Colonic mucosa (tissue), 4 donors: Measurements from ENCODE around the gene ACTN3. TPM values are rescaled to one million over a fixed set of nuclear protein-coding genes. Genes with fewer than 3 reads are reported as not detected.

Source experiments
- DNase-seq: peaks from one replicate; pipeline ENCODE4 v3.0.0-alpha.2; 2020
- H3K27ac ChIP-seq: fragments of 200-600 bp; one replicate; pipeline ENCODE4 v1.8.0; 2021
- H3K27me3 ChIP-seq: fragments of 200-600 bp; one replicate; pipeline ENCODE4 v1.8.0; 2021
- H3K36me3 ChIP-seq: fragments of 200-600 bp; one replicate; pipeline ENCODE4 v1.8.0; 2021
- H3K4me1 ChIP-seq: fragments of 200-600 bp; one replicate; pipeline ENCODE4 v1.8.0; 2021; ENCODE audit warnings: mild to moderate bottlenecking
- H3K4me3 ChIP-seq: fragments of 200-600 bp; one replicate; pipeline ENCODE4 v1.8.0; 2021
- H3K9ac ChIP-seq, 2 donors: one replicate each; pipeline ENCODE4 v1.7.0; 2013; ENCODE audit warnings: control low read depth in 2 of 2, low read depth in 2 of 2, low read length in 2 of 2
- H3K9me3 ChIP-seq: fragments of 200-600 bp; one replicate; pipeline ENCODE4 v1.8.0; 2021
- intact Hi-C: fragments of 100-400 bp; cut with DNase I; formaldehyde crosslinking; loops from one replicate; pipeline ENCODE4 v1.14.1; 2022
- total RNA-seq, 2 donors: library from RNA; stranded (reverse); fragmentation: NEBNext Ultra II Directional in 1 of 2; extraction: Animal tissue kit (Norgen Biotek cat#: 25700) in 1 of 2; gene quantifications; one replicate each; pipeline ENCODE4 v1.2.1, GENCODE V29; 2021
- TF ChIP-seq, protein P1 (sequence below): fragments of 200-600 bp; IDR thresholded peaks from one replicate; pipeline ENCODE4 v1.8.0; 2022; ENCODE audit warnings: antibody characterized with exemption, mild to moderate bottlenecking
- donor health status: healthy.
- donor health status: DM: no; HTN: no; CAD: no.
- donor health status: DM: no; HTN: no; CAD: no.

Gene ACTN3
- total RNA-seq, 2 donors from 2014 or later: 0.11 TPM; not detected in 1

DNA sequence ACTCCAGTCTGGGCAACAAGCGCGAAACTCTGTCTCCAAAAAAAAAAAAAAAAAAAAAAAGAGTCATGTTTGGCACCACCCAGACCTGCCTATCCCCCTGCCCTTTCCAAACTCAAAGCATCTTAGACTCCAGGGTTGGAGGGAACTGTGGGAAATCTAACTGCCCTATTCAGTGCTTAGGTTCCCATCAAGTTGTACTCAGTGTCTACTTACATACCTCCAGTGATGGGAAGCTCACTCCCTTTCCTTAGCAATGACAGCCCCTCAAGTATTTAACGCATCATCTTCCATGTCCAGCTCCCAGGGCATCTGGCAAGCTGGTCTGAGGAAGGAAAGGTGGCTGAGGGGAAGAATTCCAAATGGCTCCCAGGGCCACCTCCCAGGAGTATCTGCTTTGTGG lies 3.0 kb downstream of the ACTN3 start:
- TF ChIP-seq, protein P1, sequence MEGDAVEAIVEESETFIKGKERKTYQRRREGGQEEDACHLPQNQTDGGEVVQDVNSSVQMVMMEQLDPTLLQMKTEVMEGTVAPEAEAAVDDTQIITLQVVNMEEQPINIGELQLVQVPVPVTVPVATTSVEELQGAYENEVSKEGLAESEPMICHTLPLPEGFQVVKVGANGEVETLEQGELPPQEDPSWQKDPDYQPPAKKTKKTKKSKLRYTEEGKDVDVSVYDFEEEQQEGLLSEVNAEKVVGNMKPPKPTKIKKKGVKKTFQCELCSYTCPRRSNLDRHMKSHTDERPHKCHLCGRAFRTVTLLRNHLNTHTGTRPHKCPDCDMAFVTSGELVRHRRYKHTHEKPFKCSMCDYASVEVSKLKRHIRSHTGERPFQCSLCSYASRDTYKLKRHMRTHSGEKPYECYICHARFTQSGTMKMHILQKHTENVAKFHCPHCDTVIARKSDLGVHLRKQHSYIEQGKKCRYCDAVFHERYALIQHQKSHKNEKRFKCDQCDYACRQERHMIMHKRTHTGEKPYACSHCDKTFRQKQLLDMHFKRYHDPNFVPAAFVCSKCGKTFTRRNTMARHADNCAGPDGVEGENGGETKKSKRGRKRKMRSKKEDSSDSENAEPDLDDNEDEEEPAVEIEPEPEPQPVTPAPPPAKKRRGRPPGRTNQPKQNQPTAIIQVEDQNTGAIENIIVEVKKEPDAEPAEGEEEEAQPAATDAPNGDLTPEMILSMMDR: no peak
- DNase-seq: no peak
- no peak overlapping the region for H3K9ac ChIP-seq

DNA sequence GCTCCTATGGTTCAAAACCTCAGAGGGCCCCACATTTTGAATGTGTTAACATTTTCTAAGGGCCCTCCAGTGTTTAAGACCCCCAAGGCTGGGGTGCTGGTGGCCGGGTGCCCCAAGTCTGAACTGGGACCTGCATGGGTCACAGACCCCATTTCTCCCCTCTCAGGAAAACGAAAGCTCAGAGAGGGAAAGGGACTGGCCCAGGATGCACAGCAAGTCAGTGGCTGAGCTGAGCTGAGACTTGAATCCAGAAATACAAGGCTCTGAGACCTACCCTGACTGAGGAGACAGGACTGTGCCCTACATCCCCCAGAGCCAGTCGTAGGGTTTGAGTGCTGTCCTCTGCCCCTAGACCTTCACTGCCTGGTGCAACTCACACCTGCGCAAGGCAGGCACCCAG lies 4.2 kb downstream of the ACTN3 start:
- Histone ChIP-seq H3K9me3 (no peaks in the 10 kb centered on the region), H3K36me3 (no peaks in the 10 kb centered on the region), H3K9ac (no peak overlapping the region), H3K4me3 (no peak overlapping the region), H3K27ac (no peak overlapping the region), H3K4me1 (peaks cover 2% of the 10 kb centered on the region), H3K27me3 (no peaks in the 10 kb centered on the region)
- DNase-seq: no peak
- intact Hi-C loops: no loop called here
- TF ChIP-seq, protein P1: no peak

More for the DNA sequence above, 3.0 kb downstream of the ACTN3 start:
- H3K4me3 ChIP-seq: no peak overlapping the region
- no peaks in the 10 kb centered on the region for H3K9me3 ChIP-seq
- intact Hi-C loops: no loop called here
- no peak overlapping the region for H3K27ac ChIP-seq
- H3K27me3 ChIP-seq: no peaks in the 10 kb centered on the region
- H3K4me1 ChIP-seq: peaks cover 6% of the 10 kb centered on the region
- no peaks in the 10 kb centered on the region for H3K36me3 ChIP-seq

DNA sequence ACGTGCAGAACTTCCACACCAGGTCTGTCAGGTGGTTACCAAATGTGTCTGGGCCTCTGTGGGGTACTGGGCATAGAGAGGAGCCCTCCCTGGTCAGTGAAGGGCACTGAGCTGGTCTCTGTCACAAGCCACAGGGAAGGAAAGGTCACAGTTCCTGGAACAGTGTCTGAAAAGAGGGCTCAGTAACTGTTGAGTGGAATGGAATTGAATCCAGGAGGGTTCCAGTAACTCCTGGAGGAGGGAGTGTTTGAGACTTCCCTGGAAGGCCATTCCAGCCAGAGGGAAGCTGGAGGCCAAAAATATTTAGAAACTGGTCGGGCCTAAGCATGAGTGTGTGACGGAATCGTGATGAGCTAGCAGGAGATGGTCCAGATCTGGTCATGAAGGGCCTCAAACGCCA lies 7.9 kb downstream of the ACTN3 start:
- TF ChIP-seq, protein P1: no peak
- H3K4me3 ChIP-seq: no peak overlapping the region
- H3K27ac ChIP-seq: no peak overlapping the region
- H3K4me1 ChIP-seq: no peaks in the 10 kb centered on the region
- no peak for DNase-seq
- H3K9ac ChIP-seq: no peak overlapping the region
- no peaks in the 10 kb centered on the region for H3K9me3 ChIP-seq
- H3K27me3 ChIP-seq: no peaks in the 10 kb centered on the region
- intact Hi-C loops: no loop called here
- H3K36me3 ChIP-seq: no peaks in the 10 kb centered on the region

DNA sequence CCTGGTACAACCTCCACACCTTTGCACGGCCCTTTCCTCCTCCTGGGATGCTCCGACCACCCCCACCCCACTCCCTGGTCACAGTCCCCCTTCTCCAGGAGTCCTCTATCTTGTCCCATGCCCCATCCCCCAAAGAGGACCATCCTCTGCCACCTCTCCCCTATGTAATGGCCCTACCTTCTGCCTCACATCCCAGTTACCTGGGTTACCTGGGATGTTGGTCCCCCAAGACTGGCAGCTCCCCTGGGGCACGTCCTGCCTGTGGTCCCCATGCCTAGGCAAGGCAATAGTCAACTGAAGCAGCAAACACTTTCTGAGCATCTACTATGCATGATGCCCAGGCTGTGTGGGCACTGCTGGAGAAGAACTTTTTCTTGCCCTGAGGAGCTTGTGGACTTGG lies 8.7 kb downstream of the ACTN3 start:
- Histone ChIP-seq H3K36me3 (no peaks in the 10 kb centered on the region), H3K27me3 (no peaks in the 10 kb centered on the region), H3K9me3 (no peaks in the 10 kb centered on the region), H3K9ac (no peak overlapping the region), H3K4me1 (no peaks in the 10 kb centered on the region), H3K4me3 (no peak overlapping the region), H3K27ac (no peak overlapping the region)
- intact Hi-C loops: no loop called here
- no peak for DNase-seq
- TF ChIP-seq, protein P1: no peak

DNA sequence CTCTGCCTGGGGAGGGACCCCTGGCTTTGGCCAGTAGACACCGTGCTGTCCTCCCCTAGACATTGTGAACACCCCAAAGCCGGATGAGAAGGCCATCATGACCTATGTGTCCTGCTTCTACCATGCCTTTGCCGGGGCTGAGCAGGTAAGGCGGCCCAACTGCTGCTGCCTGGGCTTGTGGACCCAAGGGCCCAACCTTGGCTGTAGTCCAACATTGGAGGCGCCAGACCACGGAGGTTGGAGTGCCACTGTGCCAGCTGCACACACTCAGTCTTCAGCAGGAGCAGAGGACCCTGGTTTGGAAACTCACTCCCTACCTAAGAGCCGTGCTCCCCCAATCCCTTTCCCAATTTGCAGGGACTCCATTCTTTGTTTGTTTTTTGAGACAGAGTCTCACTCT lies 9.4 kb downstream of the ACTN3 start:
- no peak overlapping the region for H3K9ac ChIP-seq
- H3K4me3 ChIP-seq: no peak overlapping the region
- no peaks in the 10 kb centered on the region for H3K27me3 ChIP-seq
- DNase-seq: no peak
- H3K4me1 ChIP-seq: no peaks in the 10 kb centered on the region
- no peaks in the 10 kb centered on the region for H3K9me3 ChIP-seq
- intact Hi-C loops: no loop called here
- TF ChIP-seq, protein P1: no peak
- no peak overlapping the region for H3K27ac ChIP-seq
- H3K36me3 ChIP-seq: no peaks in the 10 kb centered on the region
